ENCODE measurements around the gene ARHGAP26.

Gene ARHGAP26

GRCh38 chr5:143013176-143013891 is 243.2 kb downstream of the ARHGAP26 start:
- no peak for DNase-seq (ENCODE audit: low read depth in 2 of 2)

- no peak for DNase-seq (ENCODE audit: low read depth in 2 of 2)
Observed at GRCh38 chr5:143014017-143014651, 244.0 kb downstream of the ARHGAP26 start.

- DNase-seq (ENCODE audit: low read depth in 2 of 2): peak in 1 of 2 donors; percentile 49
Observed at GRCh38 chr5:143016777-143017516, 246.8 kb downstream of the ARHGAP26 start.

GRCh38 chr5:143017541-143017940 is 247.4 kb downstream of the ARHGAP26 start:
- no peak for DNase-seq (ENCODE audit: low read depth in 2 of 2)

- DNase-seq (ENCODE audit: low read depth in 2 of 2): no peak
Observed at GRCh38 chr5:143017992-143018391, 247.8 kb downstream of the ARHGAP26 start.

- no peak for DNase-seq (ENCODE audit: low read depth in 2 of 2)
Observed at GRCh38 chr5:143019157-143019556, 249.0 kb downstream of the ARHGAP26 start.

- DNase-seq (ENCODE audit: low read depth in 2 of 2): no peak
Observed at GRCh38 chr5:143019614-143020515, 249.7 kb downstream of the ARHGAP26 start.

GRCh38 chr5:143021595-143021994 is 251.4 kb downstream of the ARHGAP26 start:
- no peak for DNase-seq (ENCODE audit: low read depth in 2 of 2)

GRCh38 chr5:143023411-143024096 is 253.4 kb downstream of the ARHGAP26 start:
- DNase-seq (ENCODE audit: low read depth in 2 of 2): no peak

- no peak for DNase-seq (ENCODE audit: low read depth in 2 of 2)
Observed at GRCh38 chr5:143024228-143024920, 254.2 kb downstream of the ARHGAP26 start.

- no peak for DNase-seq (ENCODE audit: low read depth in 2 of 2)
Observed at GRCh38 chr5:143025376-143025775, 255.2 kb downstream of the ARHGAP26 start.

- DNase-seq (ENCODE audit: low read depth in 2 of 2): no peak
Observed at GRCh38 chr5:143025971-143026370, 255.8 kb downstream of the ARHGAP26 start.

GRCh38 chr5:143026380-143026779 is 256.2 kb downstream of the ARHGAP26 start:
- no peak for DNase-seq (ENCODE audit: low read depth in 2 of 2)

GRCh38 chr5:143029293-143029692 is 259.1 kb downstream of the ARHGAP26 start:
- no peak for DNase-seq (ENCODE audit: low read depth in 2 of 2)

GRCh38 chr5:143030349-143030748 is 260.2 kb downstream of the ARHGAP26 start:
- no peak for DNase-seq (ENCODE audit: low read depth in 2 of 2)

- DNase-seq (ENCODE audit: low read depth in 2 of 2): no peak
Observed at GRCh38 chr5:143031781-143032580, 261.8 kb downstream of the ARHGAP26 start.

GRCh38 chr5:143032581-143032836 is 262.3 kb downstream of the ARHGAP26 start:
- no peak for DNase-seq (ENCODE audit: low read depth in 2 of 2)

- DNase-seq (ENCODE audit: low read depth in 2 of 2): no peak
Observed at GRCh38 chr5:143033535-143034250, 263.5 kb downstream of the ARHGAP26 start.

Measured in stimulated activated CD8-positive, alpha-beta memory T cell treated with anti-CD3 and anti-CD28 coated beads, Interleukin-7, amount 100 ng/mL, for 4 hours (primary cell).